Mucosa of stomach (tissue), 1 donor: ENCODE results near the gene RIPK3.
"Not testable (repeated sequence)": the region's sequence is repeated elsewhere in the genome, so short reads cannot be mapped to it uniquely, and the experiment has no call there.

Source experiments
- H3K27me3 ChIP-seq: one replicate; pipeline ENCODE4 v1.7.0; 2013; ENCODE audit warnings: mild to moderate bottlenecking, low read length; ENCODE audit not compliant: control insufficient read depth, insufficient read depth
- H3K36me3 ChIP-seq: one replicate; pipeline ENCODE4 v1.7.0; 2013; ENCODE audit warnings: low read length; ENCODE audit not compliant: control insufficient read depth, insufficient read depth
- H3K4me1 ChIP-seq: one replicate; pipeline ENCODE4 v1.7.0; 2013; ENCODE audit warnings: mild to moderate bottlenecking, low read length; ENCODE audit not compliant: control insufficient read depth, insufficient read depth
- H3K4me3 ChIP-seq: one replicate; pipeline ENCODE4 v1.7.0; 2013; ENCODE audit warnings: low read length
- H3K9ac ChIP-seq: one replicate; pipeline ENCODE4 v1.7.0; 2013; ENCODE audit warnings: mild to moderate bottlenecking, low read length, moderate library complexity
- H3K9me3 ChIP-seq: one replicate; pipeline ENCODE4 v1.7.0; 2013; ENCODE audit warnings: mild to moderate bottlenecking, low read length, moderate library complexity; ENCODE audit not compliant: control insufficient read depth
- donor health status: Pancreatic carcinoma.

The RIPK3 gene

DNA sequence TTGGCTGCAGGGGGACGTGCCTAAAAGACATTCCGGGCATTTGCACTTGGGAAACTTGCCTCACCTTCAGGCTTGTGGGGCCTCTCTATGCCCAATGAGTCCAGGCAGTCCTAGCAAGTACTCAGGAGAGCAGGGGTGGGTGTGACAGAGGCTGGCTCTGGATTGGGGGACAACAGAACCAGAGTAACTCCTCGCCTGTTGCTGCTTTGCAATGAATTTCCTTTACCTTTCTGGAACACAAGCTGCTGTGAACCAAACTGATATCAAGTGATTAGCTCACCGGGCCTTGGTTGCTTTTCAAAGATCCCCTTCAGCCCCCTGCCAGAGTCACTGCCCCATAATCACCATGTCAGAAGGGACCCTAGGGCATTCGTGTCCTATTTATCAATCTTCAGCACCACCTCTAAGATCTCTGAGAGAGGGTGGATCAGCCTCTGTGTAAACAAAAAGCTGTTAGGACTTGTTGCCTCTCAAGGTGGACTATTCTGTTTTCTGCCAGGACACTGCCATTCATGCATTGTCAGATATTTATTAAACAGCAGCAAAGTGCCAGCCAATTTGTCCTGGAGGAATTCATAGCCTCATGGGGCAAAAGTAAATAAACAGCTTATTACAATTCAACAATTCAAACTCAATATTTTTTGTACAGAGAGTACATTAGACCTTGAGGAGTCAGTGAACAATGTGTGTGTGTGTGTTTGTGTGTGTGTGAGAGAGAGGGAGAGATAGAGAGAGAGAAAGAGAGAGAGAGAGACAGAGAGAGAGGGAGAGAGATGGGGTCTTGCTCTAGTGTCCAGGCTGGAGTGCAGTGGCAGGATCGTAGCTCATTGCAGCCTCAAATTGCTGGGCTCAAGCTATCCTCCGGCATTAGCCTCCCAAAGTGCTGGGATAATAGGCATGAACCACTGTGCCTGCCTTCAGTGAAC, 39.5 kb upstream of the RIPK3 start:
- no peaks in the 10 kb centered on the region for H3K4me1 ChIP-seq
- no peak overlapping the region for H3K9ac ChIP-seq
- H3K4me3 ChIP-seq = no peak overlapping the region

DNA sequence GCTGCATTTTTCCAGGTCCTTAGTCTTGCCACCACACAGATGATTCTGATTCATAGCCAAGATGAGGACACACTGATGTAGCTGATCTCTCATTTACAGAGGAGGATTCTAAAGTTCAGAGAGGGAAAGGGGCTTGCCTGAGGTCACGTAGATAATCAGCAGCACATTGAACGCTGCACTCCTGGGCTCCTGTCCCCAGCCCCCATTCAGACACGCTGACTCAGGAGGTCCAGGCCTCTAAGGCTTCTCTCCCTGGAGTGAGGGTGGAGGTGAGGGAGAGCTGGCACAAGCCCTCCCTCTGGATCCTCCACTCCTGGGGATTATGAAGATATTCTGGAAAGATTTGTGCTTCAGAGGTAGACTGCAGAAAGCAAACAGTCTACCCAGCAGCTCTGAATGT, 38.5 kb upstream of the RIPK3 start:
- H3K4me1 ChIP-seq = no peaks in the 10 kb centered on the region
- H3K9ac ChIP-seq = no peak overlapping the region
- H3K27me3 ChIP-seq = no peaks in the 10 kb centered on the region
- no peak overlapping the region for H3K4me3 ChIP-seq
- H3K9me3 ChIP-seq = no peaks in the 10 kb centered on the region
- H3K36me3 ChIP-seq = no peaks in the 10 kb centered on the region

More for the DNA sequence above, 39.5 kb upstream of the RIPK3 start:
- Histone ChIP-seq H3K9me3 (no peaks in the 10 kb centered on the region), H3K27me3 (no peaks in the 10 kb centered on the region), H3K36me3 (no peaks in the 10 kb centered on the region)

DNA sequence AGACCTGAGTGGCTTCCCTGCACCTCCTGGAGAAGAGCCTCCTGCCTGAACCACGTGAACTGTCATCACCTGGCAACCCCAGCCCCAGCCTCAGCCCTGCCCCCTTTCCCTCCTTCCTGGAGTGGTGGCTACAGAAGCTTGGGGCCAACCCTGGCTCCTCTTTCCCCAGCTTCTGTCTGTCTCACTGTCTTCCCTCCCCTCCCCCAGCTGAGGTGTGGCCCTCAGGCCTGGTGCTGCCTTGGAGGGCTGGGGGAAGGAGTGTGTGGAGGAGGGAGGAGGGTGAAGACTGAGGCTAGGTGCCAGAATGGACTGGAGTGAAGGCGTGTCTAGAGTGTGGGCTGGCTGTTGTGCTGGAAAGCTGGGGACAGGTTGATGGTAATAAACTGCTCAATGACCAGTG, 37.9 kb upstream of the RIPK3 start:
- no peak overlapping the region for H3K4me3 ChIP-seq
- H3K9me3 ChIP-seq = no peaks in the 10 kb centered on the region
- no peaks in the 10 kb centered on the region for H3K4me1 ChIP-seq
- no peak overlapping the region for H3K9ac ChIP-seq
- no peaks in the 10 kb centered on the region for H3K36me3 ChIP-seq
- no peaks in the 10 kb centered on the region for H3K27me3 ChIP-seq

DNA sequence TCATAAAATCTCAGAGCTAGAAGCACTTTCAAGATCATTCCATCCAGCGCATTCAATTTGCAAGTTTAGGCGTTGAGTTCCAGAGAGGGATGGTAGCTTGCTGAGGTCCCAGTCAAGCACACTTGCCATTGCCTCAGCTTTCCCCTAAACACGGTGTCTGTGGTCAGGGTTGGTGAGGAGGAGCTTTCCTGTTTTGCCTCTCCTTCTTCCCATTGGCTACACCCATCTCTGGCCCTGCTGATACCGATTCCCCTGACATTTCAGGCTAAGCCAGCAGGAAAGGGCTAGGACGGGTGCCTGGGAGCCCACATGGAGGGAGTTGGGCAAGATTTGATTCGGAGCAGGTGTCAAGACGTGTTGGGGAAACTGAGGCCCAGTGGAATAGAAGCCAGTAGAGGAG, 37.3 kb upstream of the RIPK3 start:
- no peak overlapping the region for H3K4me3 ChIP-seq

DNA sequence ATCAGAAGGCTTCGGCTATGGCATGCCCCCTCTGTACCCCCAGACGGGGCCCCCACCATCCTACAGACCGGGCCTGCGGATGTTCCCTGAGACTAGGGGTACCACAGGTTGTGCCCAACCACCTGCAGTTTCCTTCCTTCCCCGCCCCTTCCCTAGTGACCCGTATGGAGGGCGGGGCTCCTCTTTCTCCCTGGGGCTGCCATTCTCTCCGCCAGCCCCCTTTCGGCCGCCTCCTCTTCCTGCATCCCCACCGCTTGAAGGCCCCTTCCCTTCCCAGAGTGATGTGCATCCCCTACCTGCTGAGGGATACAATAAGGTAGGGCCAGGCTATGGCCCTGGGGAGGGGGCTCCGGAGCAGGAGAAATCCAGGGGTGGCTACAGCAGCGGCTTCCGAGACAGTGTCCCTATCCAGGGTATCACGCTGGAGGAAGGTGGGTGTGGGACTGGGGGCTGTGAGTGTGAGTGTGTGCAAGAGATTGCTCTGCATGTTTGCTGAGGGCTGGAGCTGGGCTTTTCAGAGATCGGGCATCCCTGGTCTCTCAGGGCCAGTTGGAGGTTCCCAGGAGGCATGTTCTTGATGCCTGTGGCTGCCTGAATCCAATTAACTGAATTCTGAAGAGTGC, 36.8 kb upstream of the RIPK3 start:
- no peaks in the 10 kb centered on the region for H3K4me1 ChIP-seq
- H3K9ac ChIP-seq = no peak overlapping the region
- no peak overlapping the region for H3K4me3 ChIP-seq
- H3K9me3 ChIP-seq = no peaks in the 10 kb centered on the region
- no peaks in the 10 kb centered on the region for H3K36me3 ChIP-seq
- no peaks in the 10 kb centered on the region for H3K27me3 ChIP-seq

More for the DNA sequence above, 37.3 kb upstream of the RIPK3 start:
- H3K36me3 ChIP-seq = no peaks in the 10 kb centered on the region
- no peaks in the 10 kb centered on the region for H3K27me3 ChIP-seq
- no peak overlapping the region for H3K9ac ChIP-seq
- no peaks in the 10 kb centered on the region for H3K9me3 ChIP-seq
- no peaks in the 10 kb centered on the region for H3K4me1 ChIP-seq

DNA sequence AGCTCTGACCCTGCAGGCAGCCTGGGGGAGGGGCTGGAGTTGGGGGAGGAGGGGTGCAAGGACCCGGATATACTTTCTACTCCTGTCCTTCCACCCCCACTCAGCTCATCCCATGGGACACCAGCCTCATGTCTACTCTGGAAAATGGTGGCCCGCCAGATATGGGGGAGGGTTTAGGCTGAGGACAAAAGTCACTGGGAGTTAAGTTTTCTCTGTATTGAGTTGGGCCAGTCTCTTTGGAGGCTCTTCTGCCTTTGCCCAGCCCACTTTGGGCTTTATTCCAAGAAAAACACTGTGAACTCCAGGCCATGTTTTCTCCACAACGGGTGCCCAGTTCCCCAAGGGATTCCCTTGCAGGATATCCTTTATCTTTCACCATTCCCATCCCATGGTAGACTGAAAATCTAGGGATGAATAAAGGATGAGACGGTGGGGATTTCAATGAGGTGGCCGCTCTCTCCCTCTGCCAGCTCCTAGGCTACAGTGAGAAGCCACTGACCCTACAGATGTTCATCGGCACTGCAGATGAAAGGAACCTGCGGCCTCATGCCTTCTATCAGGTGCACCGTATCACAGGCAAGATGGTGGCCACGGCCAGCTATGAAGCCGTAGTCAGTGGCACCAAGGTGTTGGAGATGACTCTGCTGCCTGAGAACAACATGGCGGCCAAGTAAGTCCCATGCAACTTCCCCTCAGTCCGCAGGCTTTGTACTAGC, 33.1 kb upstream of the RIPK3 start:
- Histone ChIP-seq H3K9me3 (no peaks in the 10 kb centered on the region), H3K27me3 (peaks cover 12% of the 10 kb centered on the region), H3K4me1 (peaks cover 4% of the 10 kb centered on the region), H3K4me3 (no peak overlapping the region), H3K36me3 (no peaks in the 10 kb centered on the region), H3K9ac (no peak overlapping the region)

DNA sequence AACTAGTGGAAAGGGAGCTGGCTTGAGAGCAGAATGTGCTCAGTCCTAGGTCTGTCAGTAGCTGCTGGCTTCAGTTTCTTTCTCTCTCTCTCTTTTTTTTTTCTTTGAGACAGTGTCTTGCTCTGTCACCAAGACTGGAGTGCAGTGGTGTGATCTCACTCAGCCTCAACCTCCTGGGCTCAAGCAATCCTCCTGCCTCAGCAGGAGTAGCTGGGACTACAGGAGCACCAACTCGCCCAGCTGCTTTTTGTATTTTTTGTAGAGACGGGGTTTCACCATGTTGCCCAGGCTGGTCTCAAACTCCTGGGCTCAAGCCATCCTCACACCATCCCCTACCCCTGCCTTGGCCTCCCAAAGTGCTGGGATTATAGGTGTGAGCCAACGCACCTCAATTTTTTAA, 31.8 kb upstream of the RIPK3 start:
- peaks cover 14% of the 10 kb centered on the region for H3K4me1 ChIP-seq
- H3K36me3 ChIP-seq, H3K9me3 ChIP-seq, H3K9ac ChIP-seq, H3K4me3 ChIP-seq: not testable (repeated sequence)
- H3K27me3 ChIP-seq = peaks cover 17% of the 10 kb centered on the region

DNA sequence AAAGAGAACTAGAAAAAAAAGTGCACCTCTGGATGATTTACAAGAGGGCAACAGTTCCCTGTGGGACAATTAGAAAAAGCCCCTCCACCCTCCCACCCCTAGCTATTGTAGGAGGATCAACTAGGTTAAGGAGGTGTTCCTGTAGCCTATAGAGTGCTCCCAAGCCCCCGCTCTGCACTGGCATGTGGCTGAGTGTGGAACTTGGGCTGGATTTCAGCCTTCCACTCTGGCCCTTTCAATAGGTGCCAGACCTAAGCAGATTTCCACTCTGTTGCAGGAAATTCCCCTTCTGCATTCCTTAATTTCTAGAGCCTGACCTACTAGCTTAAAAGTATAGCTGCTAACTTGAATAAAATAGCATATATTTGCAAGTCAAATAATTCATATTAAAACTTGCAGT, 31.0 kb upstream of the RIPK3 start:
- Histone ChIP-seq H3K4me1 (peaks cover 18% of the 10 kb centered on the region), H3K36me3 (no peaks in the 10 kb centered on the region), H3K4me3 (no peak overlapping the region), H3K27me3 (peaks cover 17% of the 10 kb centered on the region), H3K9me3 (no peaks in the 10 kb centered on the region), H3K9ac (no peak overlapping the region)

DNA sequence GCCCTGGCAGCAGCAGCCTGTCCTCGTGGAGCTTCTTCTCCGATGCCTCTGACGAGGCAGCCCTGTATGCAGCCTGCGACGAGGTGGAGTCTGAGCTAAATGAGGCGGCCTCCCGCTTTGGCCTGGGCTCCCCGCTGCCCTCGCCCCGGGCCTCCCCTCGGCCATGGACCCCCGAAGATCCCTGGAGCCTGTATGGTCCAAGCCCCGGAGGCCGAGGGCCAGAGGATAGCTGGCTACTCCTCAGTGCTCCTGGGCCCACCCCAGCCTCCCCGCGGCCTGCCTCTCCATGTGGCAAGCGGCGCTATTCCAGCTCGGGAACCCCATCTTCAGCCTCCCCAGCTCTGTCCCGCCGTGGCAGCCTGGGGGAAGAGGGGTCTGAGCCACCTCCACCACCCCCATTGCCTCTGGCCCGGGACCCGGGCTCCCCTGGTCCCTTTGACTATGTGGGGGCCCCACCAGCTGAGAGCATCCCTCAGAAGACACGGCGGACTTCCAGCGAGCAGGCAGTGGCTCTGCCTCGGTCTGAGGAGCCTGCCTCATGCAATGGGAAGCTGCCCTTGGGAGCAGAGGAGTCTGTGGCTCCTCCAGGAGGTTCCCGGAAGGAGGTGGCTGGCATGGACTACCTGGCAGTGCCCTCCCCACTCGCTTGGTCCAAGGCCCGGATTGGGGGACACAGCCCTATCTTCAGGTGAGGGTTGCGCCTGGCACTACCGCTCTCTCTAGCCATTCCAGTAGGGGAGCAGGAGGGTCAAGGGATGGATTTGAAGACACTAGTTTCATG, 30.3 kb upstream of the RIPK3 start:
- Histone ChIP-seq H3K27me3 (peaks cover 17% of the 10 kb centered on the region), H3K4me1 (peaks cover 18% of the 10 kb centered on the region), H3K36me3 (no peaks in the 10 kb centered on the region), H3K9ac (no peak overlapping the region), H3K9me3 (no peaks in the 10 kb centered on the region), H3K4me3 (no peak overlapping the region)

DNA sequence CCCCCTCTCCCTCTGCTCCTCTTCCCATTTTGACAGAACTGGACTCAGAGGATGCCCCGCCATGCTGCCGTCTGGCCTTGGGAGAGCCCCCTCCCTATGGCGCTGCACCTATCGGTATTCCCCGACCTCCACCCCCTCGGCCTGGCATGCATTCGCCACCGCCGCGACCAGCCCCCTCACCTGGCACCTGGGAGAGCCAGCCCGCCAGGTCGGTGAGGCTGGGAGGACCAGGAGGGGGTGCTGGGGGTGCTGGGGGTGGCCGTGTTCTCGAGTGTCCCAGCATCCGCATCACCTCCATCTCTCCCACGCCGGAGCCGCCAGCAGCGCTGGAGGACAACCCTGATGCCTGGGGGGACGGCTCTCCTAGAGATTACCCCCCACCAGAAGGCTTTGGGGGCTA, 29.7 kb upstream of the RIPK3 start:
- Histone ChIP-seq H3K4me3 (no peak overlapping the region), H3K36me3 (no peaks in the 10 kb centered on the region), H3K9me3 (no peaks in the 10 kb centered on the region), H3K9ac (no peak overlapping the region), H3K4me1 (peaks cover 18% of the 10 kb centered on the region), H3K27me3 (peaks cover 17% of the 10 kb centered on the region)

DNA sequence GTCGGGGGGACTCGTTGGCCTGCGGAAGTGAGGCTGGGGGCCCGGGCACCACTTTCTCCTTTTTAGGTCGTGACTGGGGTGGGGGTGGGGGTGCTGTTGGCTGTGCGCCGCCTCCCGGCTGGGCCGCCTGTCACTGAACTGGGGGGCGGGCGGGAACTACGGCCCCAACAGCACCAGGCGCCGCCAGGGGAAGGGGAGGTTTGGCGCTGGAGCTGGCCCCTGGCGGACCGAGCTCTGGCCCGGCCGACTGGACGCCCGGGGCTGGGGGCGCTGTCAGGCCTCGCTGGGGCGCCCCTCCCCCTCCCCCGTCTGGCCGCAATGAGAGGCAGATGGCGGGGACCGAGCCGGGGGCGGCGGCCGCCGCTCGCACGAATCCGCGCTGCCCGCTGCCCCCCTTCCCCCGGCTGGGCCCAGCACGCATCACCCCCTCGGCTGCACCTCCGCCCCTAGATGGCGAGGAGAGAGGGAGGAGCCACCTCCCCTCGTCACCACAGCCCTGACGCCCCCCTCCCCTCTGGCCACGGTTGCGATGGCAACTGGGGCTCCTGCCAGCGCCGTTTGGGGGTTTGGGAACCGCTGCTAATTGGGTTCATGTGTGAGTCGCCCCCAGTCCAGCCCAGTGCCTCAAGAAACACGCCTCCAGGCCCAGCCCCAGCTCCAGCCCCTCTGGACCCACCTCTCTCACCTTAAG, 28.9 kb upstream of the RIPK3 start:
- H3K4me3 ChIP-seq = peak overlapping the region; percentile 63
- H3K36me3 ChIP-seq = no peaks in the 10 kb centered on the region
- no peaks in the 10 kb centered on the region for H3K9me3 ChIP-seq
- H3K4me1 ChIP-seq = peaks cover 18% of the 10 kb centered on the region
- peaks cover 17% of the 10 kb centered on the region for H3K27me3 ChIP-seq
- peak overlapping the region; percentile 81 for H3K9ac ChIP-seq
